GM18870 (cell line): ENCODE measurements around the gene OR4D1.

Experiments used
- ATAC-seq: cut with Tn5 transposase; IDR thresholded peaks from one replicate; pipeline ENCODE4 v1.9.1; 2021; ENCODE audit warnings: moderate library complexity; ENCODE audit not compliant: unreplicated experiment

The OR4D1 gene

DNA sequence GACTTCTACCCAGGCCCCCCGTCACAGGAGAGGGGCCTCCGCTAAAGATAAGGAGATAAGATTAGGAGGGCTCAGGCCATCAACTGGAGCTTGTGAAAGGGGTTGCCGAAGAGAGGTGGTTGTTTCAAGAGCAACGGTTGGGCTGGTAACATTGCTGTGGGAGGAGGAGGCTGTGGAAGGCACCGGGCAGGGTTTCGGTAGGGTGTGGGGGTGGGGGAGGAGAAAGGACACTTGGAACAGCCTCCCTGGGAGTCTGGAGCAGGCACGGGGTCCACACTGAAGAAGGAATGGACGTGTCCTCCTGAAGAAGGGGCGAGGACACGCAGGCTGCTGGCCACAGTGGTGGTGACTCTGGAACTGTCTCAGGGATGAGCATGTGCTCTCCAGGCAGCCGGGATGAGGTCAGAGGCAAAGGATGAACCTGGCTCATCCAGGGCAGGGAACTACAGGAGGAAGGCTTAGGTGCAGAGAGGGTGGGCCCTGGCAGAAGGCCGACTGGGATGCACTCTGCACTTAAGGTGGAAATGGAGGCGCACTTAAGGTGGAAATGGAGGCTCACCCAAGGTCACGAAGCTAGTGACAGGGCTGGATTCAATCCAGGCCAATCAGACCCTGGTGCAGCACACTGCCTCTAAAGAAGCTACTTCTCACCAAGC lies 43.2 kb downstream of the OR4D1 start:
- no peak for ATAC-seq

DNA sequence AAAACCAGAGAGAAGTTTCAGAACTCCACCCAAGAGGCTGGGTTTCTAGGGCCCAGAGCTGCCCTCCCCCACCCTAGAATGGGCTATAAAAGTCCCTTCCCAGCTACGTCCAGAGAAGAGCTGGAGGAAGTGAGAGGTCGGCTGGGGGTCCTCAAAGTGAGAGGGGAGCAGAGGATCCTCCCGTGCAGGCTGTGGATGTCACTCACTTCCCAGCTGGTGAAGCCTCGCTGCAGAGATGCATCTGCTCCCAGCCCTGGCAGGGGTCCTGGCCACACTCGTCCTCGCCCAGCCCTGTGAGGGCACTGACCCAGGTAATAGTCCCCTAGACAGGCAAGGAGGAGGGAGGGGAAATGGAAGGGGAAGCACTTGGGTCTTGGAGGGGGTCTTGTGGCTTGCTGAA lies 44.4 kb downstream of the OR4D1 start, which contains the start of gene EPX:
Gene EPX (plus strand): TSS at position 115 of the 400 bp plus-strand sequence. CDS start 121 bp downstream, at position 236.
- ATAC-seq, result no peak

DNA sequence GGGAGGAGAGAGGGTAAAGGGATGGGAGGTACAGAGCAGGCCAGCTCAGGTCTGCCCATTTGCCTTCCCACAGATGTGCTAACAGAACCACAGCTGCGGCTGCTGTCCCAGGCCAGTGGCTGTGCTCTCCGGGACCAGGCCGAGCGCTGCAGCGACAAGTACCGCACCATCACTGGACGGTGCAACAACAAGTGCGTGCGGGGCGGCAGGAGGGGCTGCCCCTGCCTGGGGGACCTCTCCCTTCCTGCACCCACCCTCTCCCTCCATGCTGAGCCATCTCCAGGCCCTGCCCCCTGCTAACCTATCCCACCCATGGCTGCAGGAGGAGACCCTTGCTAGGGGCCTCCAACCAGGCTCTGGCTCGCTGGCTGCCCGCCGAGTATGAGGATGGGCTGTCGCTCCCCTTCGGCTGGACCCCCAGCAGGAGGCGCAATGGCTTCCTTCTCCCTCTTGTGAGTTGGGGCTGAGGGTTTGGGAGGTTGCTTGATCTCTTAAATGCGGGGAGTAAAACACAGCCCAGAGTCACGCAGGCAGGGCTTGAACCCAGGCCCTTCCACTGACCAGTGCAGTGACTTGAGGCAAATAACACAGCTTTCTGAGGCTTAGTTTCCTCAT lies 45.6 kb downstream of the OR4D1 start:
- no peak for ATAC-seq

- ATAC-seq, result no peak
Observed at GRCh38 chr17:58195518-58196123, 47.4 kb downstream of the OR4D1 start.

- ATAC-seq, result no peak
Observed at GRCh38 chr17:58196610-58197009, 48.4 kb downstream of the OR4D1 start.

DNA sequence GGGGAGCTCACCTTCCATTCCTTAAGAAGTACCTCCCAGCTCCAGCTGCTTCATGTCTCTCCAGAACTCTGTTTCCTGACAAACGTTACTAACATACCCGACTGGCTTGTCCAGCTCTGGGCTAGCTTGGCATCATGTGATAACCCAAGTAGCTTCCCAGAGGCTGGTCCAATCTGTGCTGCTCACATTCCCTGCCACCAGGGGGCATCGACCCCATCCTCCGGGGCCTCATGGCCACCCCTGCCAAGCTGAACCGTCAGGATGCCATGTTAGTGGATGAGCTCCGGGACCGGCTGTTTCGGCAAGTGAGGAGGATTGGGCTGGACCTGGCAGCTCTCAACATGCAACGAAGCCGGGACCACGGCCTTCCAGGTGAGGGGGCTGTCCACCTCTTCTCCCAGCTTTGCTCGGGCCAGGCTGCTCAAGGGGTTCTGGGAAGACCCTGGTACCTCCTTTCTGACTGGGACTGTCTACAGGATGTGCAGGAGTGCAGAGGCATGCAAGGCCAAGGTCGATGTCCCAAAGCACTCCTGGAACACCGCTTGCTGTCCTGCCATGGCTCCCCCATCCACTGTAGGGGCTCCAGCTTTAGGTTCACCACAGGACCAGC lies 51.9 kb downstream of the OR4D1 start:
- no peak for ATAC-seq

DNA sequence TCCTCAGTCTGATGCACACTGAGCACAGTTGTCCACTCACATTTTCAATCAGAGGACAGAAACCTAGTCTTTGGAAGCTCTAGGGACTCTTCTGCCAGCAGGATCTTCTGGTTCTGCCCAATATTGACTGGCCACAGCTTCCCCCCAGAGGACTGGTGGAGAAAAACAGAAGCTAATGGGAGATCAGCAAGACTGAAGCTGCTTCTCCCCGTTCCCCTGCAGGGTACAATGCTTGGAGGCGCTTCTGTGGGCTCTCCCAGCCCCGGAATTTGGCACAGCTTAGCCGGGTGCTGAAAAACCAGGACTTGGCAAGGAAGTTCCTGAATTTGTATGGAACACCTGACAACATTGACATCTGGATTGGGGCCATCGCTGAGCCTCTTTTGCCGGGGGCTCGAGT lies 54.7 kb downstream of the OR4D1 start:
- ATAC-seq, result no peak

DNA sequence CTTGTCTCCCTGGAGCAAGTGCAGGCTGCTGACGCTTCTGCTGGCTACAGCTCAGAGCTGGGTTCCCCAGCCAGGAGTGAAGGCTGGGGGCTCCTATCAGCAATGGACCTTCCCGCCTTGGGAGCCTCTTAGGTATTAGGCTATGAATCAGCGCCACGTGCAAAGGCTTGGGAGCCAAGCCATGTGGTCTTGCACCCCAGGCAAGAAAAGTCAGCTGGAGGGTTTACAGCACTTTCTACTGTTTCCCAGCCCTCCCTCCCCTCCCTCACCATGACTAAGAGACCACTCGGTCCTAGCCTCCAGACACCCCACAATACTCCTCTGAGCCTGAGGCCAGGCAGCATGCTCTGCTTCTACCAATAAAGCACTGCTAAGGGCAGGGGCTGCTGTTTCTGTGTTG lies 56.6 kb downstream of the OR4D1 start:
- no peak for ATAC-seq

- no peak for ATAC-seq
Observed at GRCh38 chr17:58205936-58206335, 57.8 kb downstream of the OR4D1 start.

GRCh38 chr17:58207451-58207850 lies 59.3 kb downstream of the OR4D1 start:
- no peak for ATAC-seq

GRCh38 chr17:58208344-58208743 lies 60.2 kb downstream of the OR4D1 start:
- no peak for ATAC-seq
